Measurements from ENCODE around the gene CDCA7L.
"Not testable (repeated sequence)": the region's sequence is repeated elsewhere in the genome, so short reads cannot be mapped to it uniquely, and the experiment has no call there.

CDCA7L gene

GRCh38 chr7:21942955-21943354 is 2.7 kb downstream of the CDCA7L start:
- DNase-seq, result no peak

GRCh38 chr7:21941611-21942141 is 4.0 kb downstream of the CDCA7L start:
- no peak for DNase-seq

GRCh38 chr7:21939858-21940372 is 5.8 kb downstream of the CDCA7L start:
- peak; percentile 34 for DNase-seq

GRCh38 chr7:21939136-21939857 is 6.4 kb downstream of the CDCA7L start:
- peak; percentile 68 for DNase-seq

GRCh38 chr7:21938463-21938862 is 7.2 kb downstream of the CDCA7L start:
- DNase-seq, result no peak

- no peak for DNase-seq
Measured at GRCh38 chr7:21934808-21935207, 10.9 kb downstream of the CDCA7L start.

- DNase-seq, result not testable (repeated sequence)
Measured at GRCh38 chr7:21933293-21933692, 12.4 kb downstream of the CDCA7L start.

- DNase-seq, result no peak
Measured at GRCh38 chr7:21927693-21928092, 18.0 kb downstream of the CDCA7L start.

GRCh38 chr7:21926448-21926847 is 19.3 kb downstream of the CDCA7L start:
- DNase-seq, result no peak

- DNase-seq, result no peak
Measured at GRCh38 chr7:21923658-21924057, 22.0 kb downstream of the CDCA7L start.

- no peak for DNase-seq
Measured at GRCh38 chr7:21922605-21923004, 23.1 kb downstream of the CDCA7L start.

- no peak for DNase-seq
Measured at GRCh38 chr7:21920936-21921335, 24.8 kb downstream of the CDCA7L start.

GRCh38 chr7:21918216-21918615 is 27.5 kb downstream of the CDCA7L start:
- no peak for DNase-seq

GRCh38 chr7:21916629-21917028 is 29.1 kb downstream of the CDCA7L start:
- DNase-seq, result no peak

- no peak for DNase-seq
Measured at GRCh38 chr7:21916176-21916575, 29.5 kb downstream of the CDCA7L start.

GRCh38 chr7:21915140-21915539 is 30.6 kb downstream of the CDCA7L start:
- DNase-seq, result no peak

GRCh38 chr7:21914671-21915070 is 31.0 kb downstream of the CDCA7L start:
- no peak for DNase-seq

GRCh38 chr7:21912931-21913780 is 32.5 kb downstream of the CDCA7L start:
- no peak for DNase-seq

GRCh38 chr7:21912305-21912704 is 33.4 kb downstream of the CDCA7L start:
- DNase-seq, result no peak

GRCh38 chr7:21911341-21911875 is 34.3 kb downstream of the CDCA7L start:
- DNase-seq, result no peak

GRCh38 chr7:21910253-21910652 is 35.4 kb downstream of the CDCA7L start:
- DNase-seq, result no peak

GRCh38 chr7:21908746-21909145 is 37.0 kb downstream of the CDCA7L start:
- no peak for DNase-seq

GRCh38 chr7:21903020-21903786 is 42.5 kb downstream of the CDCA7L start:
- no peak for DNase-seq

Measured in stimulated activated CD8-positive, alpha-beta memory T cell treated with anti-CD3 and anti-CD28 coated beads, Interleukin-4, amount 100 ng/mL, for 48 hours (primary cell).